CD4-positive, alpha-beta T cell (primary cell): ENCODE measurements around the gene TBPL2. TPM values are rescaled to one million over a fixed set of nuclear protein-coding genes. Genes with fewer than 3 reads are reported as not detected.

ENCODE experiments used
- ATAC-seq: fragments of 200-7000 bp; cut with Tn5 transposase; one replicate; pipeline ENCODE4 v1.10.0; 2022; ENCODE audit warnings: mild to moderate bottlenecking; ENCODE audit not compliant: poor library complexity
- CTCF ChIA-PET: fragments of 350-600 bp; sonication (Branson Sonifier 250); formaldehyde crosslinking; loops from one replicate; lab custom pipeline; 2021; ENCODE audit warnings: antibody characterized with exemption, inconsistent platforms; lab: Charles Lee
- POLR2A ChIA-PET: fragments of 350-600 bp; sonication (Branson Sonifier 250); formaldehyde crosslinking; loops from one replicate; lab custom pipeline; 2021; ENCODE audit warnings: antibody characterized with exemption, inconsistent platforms; lab: Charles Lee
- DNase-seq, 14 experiments: peaks; one replicate each; pipeline ENCODE4 v3.0.0-alpha.2; 2013 to 2020; ENCODE audit warnings: mixed read lengths in 2 of 14
- H3K27ac ChIP-seq, 2 donors: one replicate each; pipeline versions ENCODE4 v1.5.1 to v1.7.0; 2013; ENCODE audit warnings: low read length in 2 of 2, low read depth in 1 of 2, mild to moderate bottlenecking in 1 of 2
- H3K27me3 ChIP-seq, 2 experiments: 1 replicate in 1 of 2; 2 replicates in 1 of 2; pipeline versions ENCODE4 v1.6.1 to v1.7.0; 2013; ENCODE audit warnings: low read length in 2 of 2, control low read depth in 1 of 2, mild to moderate bottlenecking in 1 of 2, moderate library complexity in 1 of 2; ENCODE audit not compliant: insufficient read depth in 2 of 2, control insufficient read depth in 1 of 2
- H3K36me3 ChIP-seq: one replicate; pipeline ENCODE4 v1.6.1; 2013; ENCODE audit warnings: low read length, control low read depth; ENCODE audit not compliant: insufficient read depth
- H3K4me1 ChIP-seq: one replicate; pipeline ENCODE4 v1.6.1; 2013; ENCODE audit warnings: low read length, control low read depth; ENCODE audit not compliant: insufficient read depth
- H3K4me3 ChIP-seq: one replicate; pipeline ENCODE4 v1.5.1; 2013; ENCODE audit warnings: mild to moderate bottlenecking, low read length, moderate library complexity
- H3K9me3 ChIP-seq, 2 experiments: 1 replicate in 1 of 2; 2 replicates in 1 of 2; pipeline versions ENCODE4 v1.6.1 to v1.7.0; 2013; ENCODE audit warnings: low read length in 2 of 2, mild to moderate bottlenecking in 2 of 2, control low read depth in 1 of 2, moderate library complexity in 1 of 2; ENCODE audit not compliant: control insufficient read depth in 1 of 2, insufficient read depth in 1 of 2
- H3K27ac Mint-ChIP-seq: one replicate; pipeline ENCODE4 v1.8.0; 2020; ENCODE audit warnings: mixed read lengths
- H3K27me3 Mint-ChIP-seq: one replicate; pipeline ENCODE4 v1.8.0; 2021; ENCODE audit warnings: mixed read lengths
- H3K36me3 Mint-ChIP-seq: one replicate; pipeline ENCODE4 v1.8.0; 2021; ENCODE audit warnings: low read depth, mixed read lengths
- H3K4me1 Mint-ChIP-seq: one replicate; pipeline ENCODE4 v1.8.0; 2021; ENCODE audit warnings: low read depth, mixed read lengths
- H3K4me3 Mint-ChIP-seq: one replicate; pipeline ENCODE4 v1.8.0; 2020; ENCODE audit warnings: mild to moderate bottlenecking, mixed read lengths
- H3K9me3 Mint-ChIP-seq: one replicate; pipeline ENCODE4 v1.8.0; 2020; ENCODE audit warnings: mixed read lengths
- CTCF ChIP-seq: fragments of 200-600 bp; IDR thresholded peaks from one replicate; pipeline ENCODE4 v1.8.0; 2022; ENCODE audit warnings: antibody characterized with exemption, mild to moderate bottlenecking
- intact Hi-C, 2 experiments: fragments of 100-400 bp; cut with DNase I in 1 of 2; cut with micrococcal nuclease in 1 of 2; formaldehyde crosslinking; loops; one replicate each; pipeline versions ENCODE4 v1.15.1 to v1.9.0; 2023 to 2025; cut with DNase I, micrococcal nuclease
- total RNA-seq, 174 experiments: library from RNA in 2 of 174; stranded (reverse) in 2 of 174; gene quantifications; one replicate each; pipeline ENCODE4 v1.2.3 and lab custom pipeline; 2021 to 2026

TBPL2 gene
- total RNA-seq, 2 experiments from 2014 or later: not detected

- peak overlapping the region; percentile 80 for H3K27ac Mint-ChIP-seq
- CTCF ChIA-PET: interaction anchor here (1.6 to 4.0 kb wide), 3 partner anchors 18 to 127 kb away, joined by 5 to 19 read pairs (median 5); no protein-coding TSS in a partner anchor
- no peaks in the 10 kb centered on the region for H3K9me3 Mint-ChIP-seq
- intact Hi-C loops: no loop called here
- POLR2A ChIA-PET: no interaction called here
- no peak for TF ChIP-seq CTCF
- no peaks in the 10 kb centered on the region for H3K27me3 ChIP-seq
- no peak overlapping the region for H3K4me3 Mint-ChIP-seq
- H3K27me3 Mint-ChIP-seq: no peaks in the 10 kb centered on the region
- H3K27ac ChIP-seq: peak overlapping the region in 1 of 2 donors; percentile 19
- no peaks in the 10 kb centered on the region for H3K9me3 ChIP-seq
- DNase-seq (no peak), ATAC-seq (no peak)
- H3K4me3 ChIP-seq: no peak overlapping the region
- peaks cover 27% of the 10 kb centered on the region for H3K4me1 ChIP-seq
- peaks cover 33% of the 10 kb centered on the region for H3K4me1 Mint-ChIP-seq
- H3K36me3 ChIP-seq: peaks cover 30% of the 10 kb centered on the region
- peaks cover 77% of the 10 kb centered on the region for H3K36me3 Mint-ChIP-seq
These were observed 67.6 kb downstream of the TBPL2 start for GRCh38 chr14:55372825-55373224.

GRCh38 chr14:55372423-55372822 lies 68.0 kb downstream of the TBPL2 start:
- ATAC-seq: no peak
- no peaks in the 10 kb centered on the region for H3K27me3 Mint-ChIP-seq
- peaks cover 33% of the 10 kb centered on the region for H3K4me1 Mint-ChIP-seq
- ChIA-PET CTCF (interaction anchor here (1.6 to 4.0 kb wide), 3 partner anchors 18 to 127 kb away, joined by 5 to 19 read pairs (median 5); no protein-coding TSS in a partner anchor), POLR2A (no interaction called here)
- H3K27ac Mint-ChIP-seq: peak overlapping the region; percentile 80
- no peaks in the 10 kb centered on the region for H3K9me3 ChIP-seq
- H3K36me3 ChIP-seq: peaks cover 28% of the 10 kb centered on the region
- H3K36me3 Mint-ChIP-seq: peaks cover 77% of the 10 kb centered on the region
- H3K4me3 Mint-ChIP-seq: no peak overlapping the region
- H3K4me1 ChIP-seq: peaks cover 27% of the 10 kb centered on the region
- no peak for DNase-seq
- no peaks in the 10 kb centered on the region for H3K27me3 ChIP-seq
- no peak overlapping the region for H3K4me3 ChIP-seq
- intact Hi-C loops: no loop called here
- H3K9me3 Mint-ChIP-seq: no peaks in the 10 kb centered on the region
- no peak for TF ChIP-seq CTCF
- peak overlapping the region in 1 of 2 donors; percentile 38 for H3K27ac ChIP-seq

DNA sequence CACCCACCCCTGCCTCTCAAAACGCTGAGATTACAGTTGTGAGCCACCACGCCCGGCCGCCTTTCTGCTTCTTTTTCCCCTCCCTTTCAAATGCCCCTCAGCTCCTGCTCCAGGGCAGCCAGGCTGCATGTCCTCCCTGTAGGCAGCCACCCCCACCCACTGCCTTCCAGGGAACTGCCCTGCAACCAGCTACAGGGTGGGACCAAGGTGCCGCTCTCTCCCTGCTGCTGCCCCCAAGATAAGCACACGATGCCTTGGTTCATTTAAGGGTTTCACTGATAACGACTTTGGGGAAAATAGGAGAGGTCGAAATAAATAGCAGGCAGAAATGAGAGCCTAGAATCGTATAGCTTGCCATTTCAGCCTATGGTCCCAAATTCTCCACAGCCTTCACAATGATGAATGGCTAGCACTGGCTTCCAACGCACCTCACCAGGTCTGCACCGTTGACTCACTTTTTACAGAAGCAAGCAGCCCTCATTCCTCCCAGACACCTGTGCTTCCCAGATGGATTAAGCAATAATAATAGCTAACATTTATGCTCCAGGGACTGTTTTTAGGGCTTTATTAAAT lies 69.4 kb downstream of the TBPL2 start:
- H3K36me3 ChIP-seq: peaks cover 15% of the 10 kb centered on the region
- H3K4me1 Mint-ChIP-seq: peaks cover 24% of the 10 kb centered on the region
- peaks cover 27% of the 10 kb centered on the region for H3K4me1 ChIP-seq
- no peak for TF ChIP-seq CTCF
- H3K27ac ChIP-seq: no peak overlapping the region
- intact Hi-C loops: no loop called here
- ATAC-seq: no peak
- DNase-seq: no peak
- no peaks in the 10 kb centered on the region for H3K9me3 Mint-ChIP-seq
- no peaks in the 10 kb centered on the region for H3K9me3 ChIP-seq
- H3K27ac Mint-ChIP-seq: peak overlapping the region; percentile 22
- no peaks in the 10 kb centered on the region for H3K27me3 Mint-ChIP-seq
- no peak overlapping the region for H3K4me3 Mint-ChIP-seq
- ChIA-PET POLR2A (no interaction called here), CTCF (interaction anchor here (1.1 kb wide), 1 partner anchor 38 kb away, joined by 3 read pairs; no protein-coding TSS in a partner anchor)
- H3K36me3 Mint-ChIP-seq: peaks cover 77% of the 10 kb centered on the region
- H3K27me3 ChIP-seq: no peaks in the 10 kb centered on the region
- H3K4me3 ChIP-seq: no peak overlapping the region
